CD4-positive, CD25-positive, alpha-beta regulatory T cell (primary cell): Measurements from ENCODE around the gene ATP2B2. TPM values are rescaled to one million over a fixed set of nuclear protein-coding genes. Genes with fewer than 3 reads are reported as not detected.

Experiments
- ATAC-seq, 2 donors: fragments of 150-1000 bp; cut with Tn5 transposase; one replicate each; pipeline ENCODE4 v1.10.0; 2021; ENCODE audit warnings: low read depth in 2 of 2, moderate number of reproducible peaks in 2 of 2, moderate library complexity in 1 of 2
- DNase-seq, 3 donors: peaks; one replicate each; pipeline versions ENCODE4 v3.0.0 to v3.0.0-alpha.2; 2012 to 2022; ENCODE audit warnings: mixed read lengths in 1 of 3
- H3K27ac ChIP-seq: one replicate; pipeline ENCODE4 v1.7.0; 2013; ENCODE audit warnings: mild to moderate bottlenecking, low read length; ENCODE audit not compliant: insufficient read depth, poor library complexity, severe bottlenecking
- H3K27me3 ChIP-seq: one replicate; pipeline ENCODE4 v1.7.0; 2013; ENCODE audit warnings: low read length; ENCODE audit not compliant: control insufficient read depth, insufficient read depth
- H3K36me3 ChIP-seq: one replicate; pipeline ENCODE4 v1.7.0; 2013; ENCODE audit warnings: mild to moderate bottlenecking, low read length, moderate library complexity; ENCODE audit not compliant: control insufficient read depth, insufficient read depth
- H3K4me1 ChIP-seq: 2 replicates; pipeline ENCODE4 v1.7.0; 2013; ENCODE audit warnings: mild to moderate bottlenecking, low read length; ENCODE audit not compliant: insufficient read depth, control insufficient read depth, poor library complexity, severe bottlenecking
- H3K4me3 ChIP-seq: one replicate; pipeline ENCODE4 v1.7.0; 2013; ENCODE audit warnings: low read depth, mild to moderate bottlenecking, low read length, moderate library complexity
- H3K9me3 ChIP-seq, 2 experiments: 1 replicate in 1 of 2; 2 replicates in 1 of 2; pipeline ENCODE4 v1.7.0; 2013; ENCODE audit warnings: low read length in 2 of 2, mild to moderate bottlenecking in 1 of 2, moderate library complexity in 1 of 2; ENCODE audit not compliant: control insufficient read depth in 2 of 2
- H3K27ac Mint-ChIP-seq, 3 donors: one replicate each; pipeline ENCODE4 v1.8.0; 2020 to 2022; ENCODE audit warnings: mild to moderate bottlenecking in 3 of 3, mixed read lengths in 3 of 3, moderate library complexity in 2 of 3
- H3K27me3 Mint-ChIP-seq: one replicate; pipeline ENCODE4 v1.8.0; 2022; ENCODE audit warnings: mild to moderate bottlenecking, mixed read lengths
- H3K36me3 Mint-ChIP-seq: one replicate; pipeline ENCODE4 v1.8.0; 2020; ENCODE audit warnings: mixed read lengths
- H3K4me1 Mint-ChIP-seq, 4 donors: one replicate each; pipeline ENCODE4 v1.8.0; 2020 to 2022; ENCODE audit warnings: mixed read lengths in 4 of 4, mild to moderate bottlenecking in 1 of 4
- H3K4me3 Mint-ChIP-seq, 4 donors: one replicate each; pipeline ENCODE4 v1.8.0; 2020 to 2022; ENCODE audit warnings: mild to moderate bottlenecking in 4 of 4, mixed read lengths in 4 of 4, moderate library complexity in 3 of 4
- H3K9me3 Mint-ChIP-seq, 7 donors: one replicate each; pipeline ENCODE4 v1.8.0; 2020 to 2022; ENCODE audit warnings: mixed read lengths in 7 of 7, mild to moderate bottlenecking in 3 of 7, moderate library complexity in 2 of 7
- polyA plus RNA-seq, 4 donors: library from polyadenylated mRNA; unstranded; fragments of 300-500 nt; fragmentation: Illumina TruSeq; gene quantifications; one replicate each; pipeline ENCODE4 v1.2.3, GENCODE V29; 2021
- total RNA-seq: library from RNA; stranded (reverse); gene quantifications from one replicate; pipeline ENCODE4 v1.2.3, GENCODE V29; 2022

The ATP2B2 gene
- total and polyA plus RNA-seq, 5 donors from 2014 or later, result 0.13 TPM; not detected in 4

DNA sequence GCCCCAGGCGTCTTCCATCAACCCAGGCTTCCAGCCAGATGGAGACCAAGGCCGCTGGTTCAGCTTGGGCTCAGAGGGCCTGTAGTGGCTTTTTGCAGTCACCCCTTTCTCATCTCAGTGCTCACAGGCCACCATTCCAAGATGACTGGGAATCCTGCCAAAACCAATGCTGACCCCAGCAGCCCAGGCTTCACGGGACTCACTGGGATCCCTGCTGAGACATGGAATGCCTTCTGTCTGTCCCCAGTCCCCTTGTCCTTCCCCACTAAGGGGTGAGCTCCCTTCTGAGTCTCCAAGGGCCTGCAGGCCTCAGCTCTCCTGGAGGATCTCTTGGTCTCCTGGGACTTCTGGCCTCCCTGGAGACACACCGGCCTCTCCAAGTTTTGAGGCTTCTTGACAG lies 107.0 kb downstream of the ATP2B2 start:
- Mint-ChIP-seq H3K4me1 (peaks cover 13 to 67% (median 39%) of the 10 kb centered on the region in 4 donors), H3K9me3 (no peaks in the 10 kb centered on the region), H3K4me3 (no peak overlapping the region), H3K27me3 (peaks cover under 1% of the 10 kb centered on the region), H3K36me3 (no peaks in the 10 kb centered on the region), H3K27ac (peak overlapping the region in 2 of 3 donors; percentile 21 to 61)
- ATAC-seq, result no peak
- Histone ChIP-seq H3K9me3 (no peaks in the 10 kb centered on the region), H3K4me1 (peaks cover 47% of the 10 kb centered on the region), H3K4me3 (no peak overlapping the region), H3K27me3 (no peaks in the 10 kb centered on the region), H3K27ac (no peak overlapping the region), H3K36me3 (no peaks in the 10 kb centered on the region)
- no peak for DNase-seq

DNA sequence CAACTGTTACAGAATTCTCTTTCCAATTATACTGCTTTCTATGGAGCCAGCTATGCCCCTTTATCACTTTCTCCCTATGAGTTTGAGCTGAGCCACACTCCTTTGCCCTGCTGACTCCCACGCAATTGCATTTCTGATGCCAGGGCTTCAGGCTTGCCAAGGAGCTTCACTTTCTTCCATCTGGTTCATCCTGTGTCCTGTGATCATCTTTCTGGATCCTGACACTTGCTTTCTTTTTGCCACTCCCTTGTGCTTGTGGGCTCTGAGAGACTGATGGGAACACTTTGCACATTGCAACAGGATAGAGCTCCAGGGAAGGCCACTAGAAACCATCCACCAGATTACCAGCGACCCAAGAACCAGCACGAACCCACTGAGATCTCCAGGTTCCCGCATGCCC lies 107.5 kb downstream of the ATP2B2 start:
- Mint-ChIP-seq H3K27ac (peak overlapping the region; percentile 21 to 93 (median 88)), H3K4me3 (peak overlapping the region in 1 of 4 donors; percentile 15), H3K36me3 (no peaks in the 10 kb centered on the region), H3K9me3 (no peaks in the 10 kb centered on the region), H3K4me1 (peaks cover 13 to 72% (median 41%) of the 10 kb centered on the region in 4 donors), H3K27me3 (peaks cover 4% of the 10 kb centered on the region)
- ATAC-seq (no peak), DNase-seq (no peak)
- Histone ChIP-seq H3K4me1 (peaks cover 52% of the 10 kb centered on the region), H3K4me3 (no peak overlapping the region), H3K27ac (no peak overlapping the region), H3K27me3 (no peaks in the 10 kb centered on the region), H3K36me3 (no peaks in the 10 kb centered on the region), H3K9me3 (no peaks in the 10 kb centered on the region)

DNA sequence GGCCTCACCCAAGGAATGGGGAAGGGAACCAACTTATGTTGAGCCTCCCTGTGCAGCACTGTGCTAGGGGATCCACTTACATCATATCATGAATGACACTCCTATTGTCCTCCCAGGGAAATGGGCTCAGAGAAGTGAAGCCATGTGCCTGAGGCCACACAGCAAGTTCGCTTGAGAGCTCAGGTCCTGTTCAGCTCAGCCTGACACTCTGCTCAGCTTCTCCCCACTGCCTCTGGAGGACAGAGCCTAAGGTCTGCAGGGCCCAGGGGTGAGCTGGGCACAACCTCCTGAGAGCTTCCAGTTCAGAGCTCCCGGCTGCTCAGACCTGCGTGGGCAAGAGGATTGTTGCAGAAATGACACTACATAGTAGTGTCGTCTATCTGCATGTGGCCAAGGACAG lies 108.5 kb downstream of the ATP2B2 start:
- H3K9me3 ChIP-seq, result no peaks in the 10 kb centered on the region
- no peak for DNase-seq
- no peaks in the 10 kb centered on the region for H3K36me3 ChIP-seq
- H3K4me1 ChIP-seq, result peaks cover 60% of the 10 kb centered on the region
- Mint-ChIP-seq H3K36me3 (no peaks in the 10 kb centered on the region), H3K4me3 (peak overlapping the region in 1 of 4 donors; percentile 65), H3K4me1 (peaks cover 15 to 80% (median 44%) of the 10 kb centered on the region in 4 donors), H3K27me3 (peaks cover 4% of the 10 kb centered on the region), H3K27ac (peak overlapping the region; percentile 88 to 93 (median 89)), H3K9me3 (no peaks in the 10 kb centered on the region)
- no peak overlapping the region for H3K27ac ChIP-seq
- no peak for ATAC-seq
- H3K4me3 ChIP-seq, result peak overlapping the region; percentile 7
- no peaks in the 10 kb centered on the region for H3K27me3 ChIP-seq

DNA sequence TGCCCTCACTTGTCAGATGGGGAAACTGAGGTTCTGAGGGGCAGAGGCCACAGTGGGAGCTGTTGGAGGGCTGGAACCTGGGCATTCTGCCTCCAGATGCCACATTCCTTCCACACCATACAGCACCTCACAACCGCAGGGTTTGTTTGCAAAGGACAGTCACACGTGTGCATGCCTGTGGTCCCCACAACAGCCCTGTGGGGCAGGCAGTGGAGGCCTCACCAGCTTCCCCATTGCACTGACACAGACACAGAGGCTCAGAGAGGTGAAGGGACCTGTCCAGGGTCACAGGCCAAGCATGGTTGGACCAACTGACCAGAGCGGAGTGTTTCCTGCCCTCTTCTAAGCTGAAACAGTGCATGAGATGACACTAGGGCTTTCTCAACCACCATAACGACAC lies 109.3 kb downstream of the ATP2B2 start:
- H3K27ac Mint-ChIP-seq, result peak overlapping the region; percentile 80 to 93 (median 85)
- Histone ChIP-seq H3K27ac (peak overlapping the region; percentile 55), H3K36me3 (no peaks in the 10 kb centered on the region), H3K4me1 (peaks cover 68% of the 10 kb centered on the region), H3K9me3 (no peaks in the 10 kb centered on the region), H3K4me3 (peak overlapping the region; percentile 67), H3K27me3 (no peaks in the 10 kb centered on the region)
- ATAC-seq (no peak), DNase-seq (no peak)
- H3K36me3 Mint-ChIP-seq, result no peaks in the 10 kb centered on the region
- H3K4me1 Mint-ChIP-seq, result peaks cover 13 to 87% (median 47%) of the 10 kb centered on the region in 4 donors
- peaks cover 4% of the 10 kb centered on the region for H3K27me3 Mint-ChIP-seq
- H3K9me3 Mint-ChIP-seq, result no peaks in the 10 kb centered on the region
- peak overlapping the region in 3 of 4 donors; percentile 37 to 82 (median 66) for H3K4me3 Mint-ChIP-seq

GRCh38 chr3:10395671-10396070 lies 109.7 kb downstream of the ATP2B2 start:
- Histone ChIP-seq H3K36me3 (no peaks in the 10 kb centered on the region), H3K27me3 (no peaks in the 10 kb centered on the region), H3K4me1 (peaks cover 73% of the 10 kb centered on the region), H3K27ac (peak overlapping the region; percentile 55), H3K4me3 (peak overlapping the region; percentile 67), H3K9me3 (no peaks in the 10 kb centered on the region)
- DNase-seq (peak in 2 of 3 donors; percentile 36 to 85), ATAC-seq (peak; percentile 83 to 94)
- peaks cover 4% of the 10 kb centered on the region for H3K27me3 Mint-ChIP-seq
- peak overlapping the region; percentile 37 to 82 (median 57) for H3K4me3 Mint-ChIP-seq
- H3K9me3 Mint-ChIP-seq, result no peaks in the 10 kb centered on the region
- peak overlapping the region; percentile 80 to 93 (median 85) for H3K27ac Mint-ChIP-seq
- no peaks in the 10 kb centered on the region for H3K36me3 Mint-ChIP-seq
- peaks cover 13 to 91% (median 51%) of the 10 kb centered on the region in 4 donors for H3K4me1 Mint-ChIP-seq

DNA sequence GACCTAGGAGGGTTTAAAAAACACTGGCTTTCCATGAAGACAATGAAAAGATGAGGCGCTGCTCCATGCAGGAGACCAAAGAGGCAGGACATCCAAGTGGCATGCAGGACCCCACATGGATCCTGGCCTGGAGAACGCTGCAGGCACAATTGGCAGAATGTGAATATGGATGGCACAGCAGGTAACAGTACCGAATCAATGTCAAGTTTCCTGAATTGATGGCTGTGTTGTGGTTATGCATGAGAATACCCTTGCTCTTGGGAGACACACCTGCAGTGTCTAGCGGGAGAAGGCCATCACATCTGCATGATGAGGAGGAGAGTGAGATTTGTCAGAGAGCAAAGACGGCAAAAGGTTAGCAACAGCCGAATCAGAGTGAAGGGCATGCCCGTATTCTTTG lies 110.2 kb downstream of the ATP2B2 start:
- H3K4me1 ChIP-seq, result peaks cover 77% of the 10 kb centered on the region
- Mint-ChIP-seq H3K27ac (peak overlapping the region; percentile 80 to 85 (median 82)), H3K36me3 (no peaks in the 10 kb centered on the region), H3K4me1 (peaks cover 13 to 91% (median 54%) of the 10 kb centered on the region in 4 donors), H3K9me3 (no peaks in the 10 kb centered on the region), H3K4me3 (peak overlapping the region; percentile 17 to 82 (median 52)), H3K27me3 (peaks cover 4% of the 10 kb centered on the region)
- ATAC-seq (peak; percentile 1 to 4), DNase-seq (no peak)
- H3K27ac ChIP-seq, result peak overlapping the region; percentile 55
- H3K4me3 ChIP-seq, result peak overlapping the region; percentile 67
- H3K36me3 ChIP-seq, result no peaks in the 10 kb centered on the region
- H3K9me3 ChIP-seq, result no peaks in the 10 kb centered on the region
- no peaks in the 10 kb centered on the region for H3K27me3 ChIP-seq

DNA sequence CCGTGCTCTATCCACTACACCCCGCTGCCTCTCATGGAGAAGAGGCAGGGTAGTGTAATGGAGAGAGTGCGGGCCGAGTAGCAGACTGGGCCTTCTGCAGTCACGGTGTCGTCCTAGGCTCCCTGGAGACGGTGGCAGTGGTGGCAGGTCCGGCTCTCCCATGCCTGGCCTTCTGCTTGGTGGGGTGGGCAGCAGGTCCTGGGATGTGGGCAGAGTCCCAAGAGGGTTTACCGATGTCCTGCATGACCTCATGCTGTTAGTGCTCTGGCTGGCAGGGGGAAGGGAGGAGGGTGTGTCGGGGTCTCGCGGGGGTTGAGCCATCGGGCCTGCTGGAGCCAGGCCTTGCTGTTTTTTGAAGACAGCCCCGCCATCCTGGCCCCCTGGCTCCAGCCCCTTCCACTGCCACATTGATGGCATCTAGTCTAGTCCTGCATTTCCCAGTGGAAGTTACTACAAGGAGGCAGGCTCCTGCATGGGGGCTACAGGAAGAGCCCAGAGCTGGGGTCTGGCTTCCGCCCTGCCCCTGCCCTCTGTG lies 110.8 kb downstream of the ATP2B2 start:
- no peak for ATAC-seq
- Histone ChIP-seq H3K4me3 (no peak overlapping the region), H3K27me3 (no peaks in the 10 kb centered on the region), H3K9me3 (no peaks in the 10 kb centered on the region), H3K4me1 (peaks cover 84% of the 10 kb centered on the region), H3K36me3 (no peaks in the 10 kb centered on the region), H3K27ac (no peak overlapping the region)
- no peak for DNase-seq
- no peaks in the 10 kb centered on the region for H3K36me3 Mint-ChIP-seq
- no peaks in the 10 kb centered on the region for H3K9me3 Mint-ChIP-seq
- H3K4me1 Mint-ChIP-seq, result peaks cover 13 to 93% (median 58%) of the 10 kb centered on the region in 4 donors
- H3K4me3 Mint-ChIP-seq, result no peak overlapping the region
- peak overlapping the region in 1 of 3 donors; percentile 82 for H3K27ac Mint-ChIP-seq
- peaks cover 4% of the 10 kb centered on the region for H3K27me3 Mint-ChIP-seq

- peaks cover 13 to 95% (median 58%) of the 10 kb centered on the region in 4 donors for H3K4me1 Mint-ChIP-seq
- no peak overlapping the region for H3K27ac ChIP-seq
- H3K36me3 ChIP-seq, result no peaks in the 10 kb centered on the region
- H3K4me3 Mint-ChIP-seq, result peak overlapping the region in 1 of 4 donors; percentile 59
- H3K4me3 ChIP-seq, result no peak overlapping the region
- no peaks in the 10 kb centered on the region for H3K27me3 ChIP-seq
- DNase-seq (no peak), ATAC-seq (no peak)
- H3K4me1 ChIP-seq, result peaks cover 93% of the 10 kb centered on the region
- H3K36me3 Mint-ChIP-seq, result no peaks in the 10 kb centered on the region
- peak overlapping the region; percentile 48 to 83 (median 65) for H3K27ac Mint-ChIP-seq
- H3K9me3 Mint-ChIP-seq, result no peaks in the 10 kb centered on the region
- H3K9me3 ChIP-seq, result no peaks in the 10 kb centered on the region
- H3K27me3 Mint-ChIP-seq, result peaks cover 4% of the 10 kb centered on the region
Observed at GRCh38 chr3:10393514-10393913, 111.9 kb downstream of the ATP2B2 start.
